GM12875 (cell line): ENCODE data around the gene ACSF2.

ENCODE experiments used
- H3K4me3 ChIP-seq: one replicate; pipeline ENCODE4 v1.5.1; 2011; ENCODE audit warnings: low read depth, low read length, control low read depth
- TF ChIP-seq, protein P1 (sequence below): IDR thresholded peaks from 2 replicates; pipeline ENCODE4 v1.5.1; 2011; ENCODE audit warnings: low read depth, mild to moderate bottlenecking, control low read depth, inconsistent platforms, low read length, moderate library complexity, borderline replicate concordance; ENCODE audit not compliant: insufficient read depth

ACSF2 gene

DNA sequence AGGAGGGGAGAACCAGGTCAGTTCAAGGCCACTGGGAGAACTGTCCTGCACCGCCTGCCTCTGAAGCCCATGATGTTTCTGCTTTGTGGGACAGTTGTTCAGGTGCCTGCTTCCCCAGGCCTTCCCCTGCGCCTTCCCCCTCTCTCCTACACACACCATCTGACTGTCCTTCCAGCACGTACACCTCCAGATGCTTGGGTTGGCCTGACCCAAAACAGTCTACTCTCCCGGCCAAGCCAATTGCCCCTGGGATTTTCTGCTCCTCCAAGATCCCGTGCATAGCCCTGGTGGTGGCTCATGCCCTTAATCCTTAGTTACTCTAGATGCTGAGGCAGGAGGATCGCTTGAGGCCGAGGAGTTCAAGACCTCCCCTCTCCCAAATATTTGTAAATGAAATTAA, 52.0 kb downstream of the ACSF2 start:
- H3K4me3 ChIP-seq, result no peak overlapping the region

GRCh38 chr17:50478391-50479381, 52.7 kb downstream of the ACSF2 start, which contains the start of gene RSAD1:
Gene RSAD1 (plus strand): TSS chr17:50478860. CDS start chr17:50478885, 25 bp downstream.
- H3K4me3 ChIP-seq, result peak within 1 kb of the TSS; percentile 71
- TF ChIP-seq, protein P1, sequence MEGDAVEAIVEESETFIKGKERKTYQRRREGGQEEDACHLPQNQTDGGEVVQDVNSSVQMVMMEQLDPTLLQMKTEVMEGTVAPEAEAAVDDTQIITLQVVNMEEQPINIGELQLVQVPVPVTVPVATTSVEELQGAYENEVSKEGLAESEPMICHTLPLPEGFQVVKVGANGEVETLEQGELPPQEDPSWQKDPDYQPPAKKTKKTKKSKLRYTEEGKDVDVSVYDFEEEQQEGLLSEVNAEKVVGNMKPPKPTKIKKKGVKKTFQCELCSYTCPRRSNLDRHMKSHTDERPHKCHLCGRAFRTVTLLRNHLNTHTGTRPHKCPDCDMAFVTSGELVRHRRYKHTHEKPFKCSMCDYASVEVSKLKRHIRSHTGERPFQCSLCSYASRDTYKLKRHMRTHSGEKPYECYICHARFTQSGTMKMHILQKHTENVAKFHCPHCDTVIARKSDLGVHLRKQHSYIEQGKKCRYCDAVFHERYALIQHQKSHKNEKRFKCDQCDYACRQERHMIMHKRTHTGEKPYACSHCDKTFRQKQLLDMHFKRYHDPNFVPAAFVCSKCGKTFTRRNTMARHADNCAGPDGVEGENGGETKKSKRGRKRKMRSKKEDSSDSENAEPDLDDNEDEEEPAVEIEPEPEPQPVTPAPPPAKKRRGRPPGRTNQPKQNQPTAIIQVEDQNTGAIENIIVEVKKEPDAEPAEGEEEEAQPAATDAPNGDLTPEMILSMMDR, result peak; percentile 95

More for the DNA sequence above, 52.0 kb downstream of the ACSF2 start:
- TF ChIP-seq, protein P1, result no peak

- TF ChIP-seq, protein P1, result peak; percentile 76
- H3K4me3 ChIP-seq, result peak overlapping the region; percentile 71
Measured at GRCh38 chr17:50479522-50480141, 53.6 kb downstream of the ACSF2 start.

- H3K4me3 ChIP-seq, result no peak overlapping the region
Measured at GRCh38 chr17:50480142-50480764, 54.2 kb downstream of the ACSF2 start.

DNA sequence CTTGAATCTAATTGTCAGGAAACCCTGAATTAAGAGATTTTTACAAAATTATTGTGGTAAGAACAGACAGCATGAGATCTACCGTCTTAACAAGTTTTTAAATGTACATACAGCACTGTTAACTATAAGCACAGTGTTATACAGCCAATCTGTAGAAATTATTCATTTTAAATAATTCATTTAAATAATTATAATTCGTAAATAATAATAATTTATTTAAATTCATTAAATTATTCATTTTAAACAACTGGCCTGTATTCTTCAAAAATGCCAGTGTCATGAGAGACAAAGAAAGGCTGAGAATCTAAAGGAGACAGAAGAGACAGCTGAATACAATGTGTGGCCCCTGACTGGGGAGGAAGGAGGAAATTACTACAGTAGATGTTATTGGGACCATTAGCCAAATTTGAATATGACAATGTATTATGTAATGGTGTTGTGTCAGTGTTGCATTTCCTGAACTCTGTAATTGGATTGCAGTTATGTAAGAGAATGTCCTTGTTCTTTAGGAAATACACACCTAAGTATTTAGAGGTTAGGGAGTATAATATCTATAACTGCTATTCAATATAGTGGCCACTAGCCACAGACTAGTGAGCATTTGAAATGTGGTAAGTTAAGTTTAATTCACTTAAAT, 55.0 kb downstream of the ACSF2 start:
- no peak overlapping the region for H3K4me3 ChIP-seq
- TF ChIP-seq, protein P1, result no peak

More at GRCh38 chr17:50480142-50480764, 54.2 kb downstream of the ACSF2 start:
- TF ChIP-seq, protein P1, result no peak

GRCh38 chr17:50481648-50482047, 55.6 kb downstream of the ACSF2 start:
- TF ChIP-seq, protein P1, result no peak
- no peak overlapping the region for H3K4me3 ChIP-seq
